Measurements from ENCODE around the gene RHOJ. TPM values are rescaled to one million over a fixed set of nuclear protein-coding genes. Genes with fewer than 3 reads are reported as not detected.

The RHOJ gene
- total and polyA plus RNA-seq, 10 of the 15 experiments (the other 5 are each of a cell fraction or from before 2014, with no cell fraction given), result not detected

- no peaks in the 10 kb centered on the region for H3K9me3 ChIP-seq (replicated peaks; ENCODE audit: control insufficient read depth, insufficient read depth, low read length)
- H3K4me1 ChIP-seq (ENCODE audit: control insufficient read depth, insufficient read depth, low read length), result no peaks in the 10 kb centered on the region
- no peak overlapping the region for H3K27ac ChIP-seq (ENCODE audit: control insufficient read depth, insufficient read depth)
- no peak overlapping the region for H3K9ac ChIP-seq (ENCODE audit: control insufficient read depth, insufficient read depth, low read length)
- intact Hi-C loops (cut with micrococcal nuclease; ENCODE audit: unreplicated experiment) (no loop called here), in situ Hi-C loops (cut with MboI) (no loop called here)
- WGBS (ENCODE audit: insufficient coverage, insufficient replicate concordance, low lambda C conversion rate, missing lambda C conversion rate), result 38% methylated on average over 6 of the region's 6 CpGs
- ChIA-PET RAD21 (ENCODE audit: unreplicated experiment) (no interaction called here), CTCF (no interaction called here), SMC1A (ENCODE audit: uncharacterized antibody, unreplicated experiment) (no interaction called here), POLR2A (no interaction called here)
- H3K36me3 ChIP-seq (ENCODE audit: control insufficient read depth in 2 of 2, insufficient read depth in 2 of 2, low read length in 1 of 2), result no peaks in the 10 kb centered on the region
- H3K79me2 ChIP-seq (ENCODE audit: control insufficient read depth, insufficient read depth, low read length), result no peaks in the 10 kb centered on the region
- no peak for DNase-seq (ENCODE audit: low read depth, low spot score)
- H3K27me3 ChIP-seq (replicated peaks in 1 of 2; ENCODE audit: control insufficient read depth in 2 of 2, insufficient read depth in 2 of 2, low read length in 1 of 2), result no peaks in the 10 kb centered on the region
- ATAC-seq, result no peak
- no peak overlapping the region for H3K4me2 ChIP-seq (ENCODE audit: control insufficient read depth, insufficient read depth)
- no peak overlapping the region for H3K4me3 ChIP-seq
- no peaks in the 10 kb centered on the region for H4K20me1 ChIP-seq (ENCODE audit: control insufficient read depth, insufficient read depth)
- no peak for FAIRE-seq
- no peak overlapping the region for H2AFZ ChIP-seq (ENCODE audit: control insufficient read depth, low read depth, low read length)
- BruUV-seq (replicated peaks), result no TSS peak
- no peak for TF ChIP-seq HDGF (IDR thresholded peaks at IDR 0.05)
- TF ChIP-seq SREBF1 (IDR thresholded peaks at IDR 0.05; ENCODE audit: low read length), result no peak
- TF ChIP-seq PBX3 (IDR thresholded peaks at IDR 0.05; ENCODE audit: insufficient replicate concordance, low read depth, low read length), result no peak
- no peak for TF ChIP-seq PML (IDR thresholded peaks at IDR 0.05; ENCODE audit: low read length)
- no peak for TF ChIP-seq RAD51 (IDR thresholded peaks at IDR 0.05)
- TF ChIP-seq WRNIP1 (IDR thresholded peaks at IDR 0.05; ENCODE audit: borderline replicate concordance, low read depth, low read length), result no peak
- TF ChIP-seq REST (IDR thresholded peaks at IDR 0.05; ENCODE audit: low read depth, low read length), result no peak
- TF ChIP-seq E2F8 (IDR thresholded peaks at IDR 0.05; ENCODE audit: low read depth, partially characterized antibody), result no peak
- no peak for TF ChIP-seq GATAD2B (conservative IDR thresholded peaks at IDR 0.05; ENCODE audit: low read depth)
- TF ChIP-seq BHLHE40 (IDR thresholded peaks at IDR 0.05; ENCODE audit: borderline replicate concordance in 1 of 2, low read depth in 2 of 2, low read length in 1 of 2), result no peak
- TF ChIP-seq E4F1 (IDR thresholded peaks at IDR 0.05; ENCODE audit: borderline replicate concordance, partially characterized antibody), result no peak
- TF ChIP-seq GABPA (IDR thresholded peaks at IDR 0.05; ENCODE audit: low read depth), result no peak
- TF ChIP-seq BRCA1 (IDR thresholded peaks at IDR 0.05; ENCODE audit: low read depth, low read length), result no peak
Observed at GRCh38 chr14:63328787-63329737, 124.8 kb downstream of the RHOJ start.
